Lower leg skin (tissue), 3 donors: ENCODE measurements around the gene WDR73.

Experiments used
- POLR2A ChIP-seq, 2 donors: fragments of 450-650 bp; IDR thresholded peaks; one replicate each; pipeline ENCODE4 v1.6.1; 2016 to 2017; ENCODE audit warnings: antibody characterized with exemption in 2 of 2, mild to moderate bottlenecking in 1 of 2, moderate library complexity in 1 of 2
- TF ChIP-seq, protein P1 (sequence below), 3 donors: fragments of 450-650 bp; IDR thresholded peaks; one replicate each; pipeline ENCODE4 v1.5.1; 2016; ENCODE audit warnings: antibody characterized with exemption in 3 of 3, mild to moderate bottlenecking in 3 of 3, moderate library complexity in 2 of 3

GRCh38 chr15:84609818-84610525 is 44.1 kb downstream of the WDR73 start:
- TF ChIP-seq, protein P1, sequence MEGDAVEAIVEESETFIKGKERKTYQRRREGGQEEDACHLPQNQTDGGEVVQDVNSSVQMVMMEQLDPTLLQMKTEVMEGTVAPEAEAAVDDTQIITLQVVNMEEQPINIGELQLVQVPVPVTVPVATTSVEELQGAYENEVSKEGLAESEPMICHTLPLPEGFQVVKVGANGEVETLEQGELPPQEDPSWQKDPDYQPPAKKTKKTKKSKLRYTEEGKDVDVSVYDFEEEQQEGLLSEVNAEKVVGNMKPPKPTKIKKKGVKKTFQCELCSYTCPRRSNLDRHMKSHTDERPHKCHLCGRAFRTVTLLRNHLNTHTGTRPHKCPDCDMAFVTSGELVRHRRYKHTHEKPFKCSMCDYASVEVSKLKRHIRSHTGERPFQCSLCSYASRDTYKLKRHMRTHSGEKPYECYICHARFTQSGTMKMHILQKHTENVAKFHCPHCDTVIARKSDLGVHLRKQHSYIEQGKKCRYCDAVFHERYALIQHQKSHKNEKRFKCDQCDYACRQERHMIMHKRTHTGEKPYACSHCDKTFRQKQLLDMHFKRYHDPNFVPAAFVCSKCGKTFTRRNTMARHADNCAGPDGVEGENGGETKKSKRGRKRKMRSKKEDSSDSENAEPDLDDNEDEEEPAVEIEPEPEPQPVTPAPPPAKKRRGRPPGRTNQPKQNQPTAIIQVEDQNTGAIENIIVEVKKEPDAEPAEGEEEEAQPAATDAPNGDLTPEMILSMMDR (IDR thresholded peaks at IDR 0.05): no peak
- TF ChIP-seq POLR2A (IDR thresholded peaks at IDR 0.05): no peak
